Endothelial cell of umbilical vein (primary cell): Measurements from ENCODE around the gene MAPK9. TPM values are rescaled to one million over a fixed set of nuclear protein-coding genes. Genes with fewer than 3 reads are reported as not detected.

Experiments used
- BruUV-seq: library from RNA; stranded (reverse); fragments of 400-500 nt; replicated peaks from 2 replicates; lab custom pipeline; 2021; lab: Mats Ljungman, UMichigan
- CTCF ChIA-PET: fragments of 300-600, 350-600 bp; sonication (Branson Sonifier 250); formaldehyde crosslinking; loops from one replicate; lab custom pipeline; 2021; ENCODE audit warnings: antibody characterized with exemption, inconsistent platforms; lab: Charles Lee
- POLR2A ChIA-PET: fragments of 300-600, 350-600 bp; sonication (Branson Sonifier 250); formaldehyde crosslinking; loops from one replicate; lab custom pipeline; 2021; ENCODE audit warnings: antibody characterized with exemption, inconsistent platforms; lab: Charles Lee
- DNase-seq: peaks from one replicate; pipeline ENCODE4 v3.0.0-alpha.2; 2011; ENCODE audit warnings: low read depth, low spot score
- FAIRE-seq: peaks from 2 replicates; lab custom pipeline; 2011; peaks lifted over from hg19 to GRCh38; lab: Jason Lieb, UNC
- H2AFZ ChIP-seq: 2 replicates; pipeline ENCODE4 v1.6.0; 2012; ENCODE audit warnings: low read depth, low read length, control low read depth, inconsistent platforms
- H3K27ac ChIP-seq: 2 replicates; pipeline ENCODE4 v1.5.1; 2011; ENCODE audit warnings: low read depth, mild to moderate bottlenecking, control low read depth, low read length, moderate library complexity; ENCODE audit not compliant: insufficient read depth
- H3K27me3 ChIP-seq, 2 experiments: 2 replicates each; pipeline versions ENCODE4 v1.6.0 to v1.6.1; 2011; ENCODE audit warnings: low read length in 2 of 2, mixed read lengths in 1 of 2; ENCODE audit not compliant: control insufficient read depth in 2 of 2, insufficient read depth in 2 of 2
- H3K36me3 ChIP-seq, 2 experiments: 2 replicates in 1 of 2; 3 replicates in 1 of 2; pipeline ENCODE4 v1.5.1; 2011; ENCODE audit warnings: low read length in 2 of 2, mild to moderate bottlenecking in 1 of 2, moderate library complexity in 1 of 2; ENCODE audit not compliant: control insufficient read depth in 2 of 2, insufficient read depth in 2 of 2; ENCODE audit errors: extremely low read depth in 1 of 2
- H3K4me1 ChIP-seq: 3 replicates; pipeline ENCODE4 v1.5.1; 2011; ENCODE audit warnings: mild to moderate bottlenecking, low read length; ENCODE audit not compliant: control insufficient read depth, insufficient read depth; ENCODE audit errors: extremely low read depth
- H3K4me2 ChIP-seq: 2 replicates; pipeline ENCODE4 v1.6.1; 2011; ENCODE audit warnings: low read length, control low read depth, mixed read lengths; ENCODE audit not compliant: insufficient read depth
- H3K4me3 ChIP-seq, 3 experiments: fragments of 200-600 bp in 1 of 3; sonication (generic), shearing (Covaris generic) in 1 of 3; replicated peaks in 1 of 3; 2 replicates each; pipeline ENCODE4 v1.5.1; 2011 to 2016; ENCODE audit warnings: control low read depth in 3 of 3, low read length in 3 of 3, mild to moderate bottlenecking in 2 of 3, inconsistent platforms in 1 of 3, low read depth in 1 of 3, moderate library complexity in 1 of 3; ENCODE audit not compliant: insufficient read depth in 1 of 3
- H3K79me2 ChIP-seq: 2 replicates; pipeline ENCODE4 v1.6.0; 2012; ENCODE audit warnings: low read length, inconsistent platforms; ENCODE audit not compliant: control insufficient read depth, insufficient read depth
- H3K9ac ChIP-seq: replicated peaks from 2 replicates; pipeline ENCODE3; 2011; ENCODE audit warnings: low read length, control low read depth; ENCODE audit not compliant: insufficient read depth; ENCODE audit errors: extremely low read depth
- H3K9me1 ChIP-seq: replicated peaks from 3 replicates; pipeline ENCODE4 v1.6.0; 2011; ENCODE audit warnings: mild to moderate bottlenecking, low read length; ENCODE audit not compliant: control insufficient read depth, insufficient read depth; ENCODE audit errors: extremely low read depth
- H3K9me3 ChIP-seq: replicated peaks from 2 replicates; pipeline ENCODE4 v1.5.1; 2012; ENCODE audit warnings: low read length, inconsistent platforms; ENCODE audit not compliant: control insufficient read depth, insufficient read depth
- H4K20me1 ChIP-seq: replicated peaks from 2 replicates; pipeline ENCODE3; 2011; ENCODE audit warnings: mild to moderate bottlenecking, low read length; ENCODE audit not compliant: control insufficient read depth, insufficient read depth; ENCODE audit errors: extremely low read depth
- EZH2 ChIP-seq: IDR thresholded peaks from 2 replicates; pipeline ENCODE4 v1.6.1; 2012; ENCODE audit warnings: borderline replicate concordance, low read depth, mild to moderate bottlenecking, moderate library complexity, low read length, inconsistent platforms; ENCODE audit not compliant: severe bottlenecking
- GATA2 ChIP-seq: IDR thresholded peaks from 2 replicates; pipeline ENCODE4 v1.7.0; 2011; ENCODE audit warnings: low read depth, mild to moderate bottlenecking, moderate library complexity, mixed read lengths, low read length; ENCODE audit not compliant: insufficient read length, insufficient read depth
- JUN ChIP-seq: IDR thresholded peaks from 2 replicates; pipeline ENCODE4 v1.6.1; 2011; ENCODE audit warnings: borderline replicate concordance, low read depth; ENCODE audit not compliant: insufficient read length, insufficient read depth
- MYC ChIP-seq: IDR thresholded peaks from one replicate; pipeline ENCODE4 v1.6.1; 2011; ENCODE audit warnings: mild to moderate bottlenecking, low read depth, low read length
- POLR2A ChIP-seq: IDR thresholded peaks from 2 replicates; pipeline ENCODE4 v1.6.1; 2012; ENCODE audit warnings: low read depth, mild to moderate bottlenecking, control low read depth, low read length
- POLR2AphosphoS5 ChIP-seq: IDR thresholded peaks from 2 replicates; pipeline ENCODE4 v1.6.1; 2012; ENCODE audit warnings: low read depth, mild to moderate bottlenecking, control low read depth, low read length, moderate library complexity; ENCODE audit not compliant: insufficient read depth
- dilution Hi-C: fragments of 300-500 bp; cut with MboI; formaldehyde crosslinking; loops from one replicate; pipeline ENCODE4 v1.15.0; 2019; ENCODE audit warnings: low sequenced_read_pairs; ENCODE audit not compliant: extremely low pct_ligation_motif_present
- intact Hi-C: fragments of 100-400 bp; cut with micrococcal nuclease; formaldehyde crosslinking; loops from one replicate; pipeline ENCODE4 v1.10.0; 2022
- polyA plus RNA-seq, 4 experiments: library from polyadenylated mRNA; depleted of rRNA in 3 of 4; stranded (reverse) in 3 of 4; unstranded in 1 of 4; fragments of >200 nt; gene quantifications; 2 replicates each; pipeline versions ENCODE4 v1.2.1 to v1.2.3, GENCODE V29; 2011 to 2012; ENCODE audit warnings: missing spikeins in 1 of 4
- total RNA-seq: library from RNA; stranded (reverse); gene quantifications from 2 replicates; pipeline ENCODE4 v1.2.3, GENCODE V29; 2021
- TF ChIP-seq, protein P1 (sequence below): IDR thresholded peaks from 2 replicates; pipeline ENCODE4 v1.6.1; 2011; ENCODE audit not compliant: insufficient read depth, insufficient read length
- TF ChIP-seq, protein P2 (sequence below), 2 donors: IDR thresholded peaks; 1 replicate in 1 of 2; 2 replicates in 1 of 2; pipeline ENCODE4 v1.5.1; 2011; ENCODE audit warnings: low read length in 2 of 2, mild to moderate bottlenecking in 2 of 2, moderate library complexity in 2 of 2, control low read depth in 1 of 2, inconsistent platforms in 1 of 2, low read depth in 1 of 2; ENCODE audit not compliant: insufficient read depth in 1 of 2; ENCODE audit errors: extremely low read depth in 1 of 2

The MAPK9 gene
- total and polyA plus RNA-seq, 2 donors (not counting 3 experiments of a cell fraction or from before 2014, with no cell fraction given) = 24.6 to 34.8 TPM

DNA sequence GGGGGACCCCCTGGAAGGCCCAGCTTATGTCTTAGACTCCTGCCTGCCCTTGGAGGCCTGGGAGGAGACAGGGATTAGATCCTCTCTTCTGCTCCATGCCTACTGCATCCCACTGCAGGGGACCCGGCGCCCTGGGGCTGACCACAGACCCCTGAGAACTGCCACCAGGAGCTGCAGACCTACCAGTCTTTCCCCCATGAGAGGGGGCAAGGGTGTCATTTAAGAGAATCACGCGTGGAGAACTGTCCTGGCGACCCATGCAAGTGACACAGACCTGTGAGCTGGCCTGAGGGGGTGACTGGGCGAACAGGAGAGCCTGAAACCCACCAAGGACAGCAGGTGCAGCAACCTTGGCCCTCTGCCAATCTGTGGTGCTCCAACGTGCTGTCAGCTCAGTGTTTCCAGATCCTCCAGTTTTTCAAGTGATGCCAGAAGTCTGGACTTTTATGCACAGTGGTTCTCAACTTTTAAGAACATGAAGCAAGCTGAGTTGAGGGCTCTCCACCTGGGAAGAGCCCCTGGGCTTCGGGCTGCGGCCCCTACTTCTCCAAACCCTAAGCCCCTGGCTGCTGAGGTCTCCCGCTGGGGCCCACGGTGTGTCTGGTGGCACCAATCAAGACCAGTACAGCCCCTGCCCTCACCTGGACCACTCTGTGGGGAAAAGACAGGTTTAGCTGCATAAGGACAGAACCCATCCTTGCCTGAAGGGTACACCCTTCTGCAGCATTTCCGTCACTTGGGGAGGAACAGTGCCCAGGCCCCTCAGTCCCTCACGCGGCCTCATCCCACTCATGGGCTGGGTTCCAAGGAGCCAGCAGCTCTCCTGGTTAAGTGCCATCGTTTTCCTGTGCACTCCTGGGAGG lies 43.1 kb upstream of the MAPK9 start:
- TF ChIP-seq, protein P1, sequence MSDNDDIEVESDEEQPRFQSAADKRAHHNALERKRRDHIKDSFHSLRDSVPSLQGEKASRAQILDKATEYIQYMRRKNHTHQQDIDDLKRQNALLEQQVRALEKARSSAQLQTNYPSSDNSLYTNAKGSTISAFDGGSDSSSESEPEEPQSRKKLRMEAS = no peak
- TF ChIP-seq POLR2AphosphoS5 (no peak), JUN (no peak), EZH2 (no peak), POLR2A (no peak), MYC (no peak), GATA2 (no peak)
- TF ChIP-seq, protein P2, sequence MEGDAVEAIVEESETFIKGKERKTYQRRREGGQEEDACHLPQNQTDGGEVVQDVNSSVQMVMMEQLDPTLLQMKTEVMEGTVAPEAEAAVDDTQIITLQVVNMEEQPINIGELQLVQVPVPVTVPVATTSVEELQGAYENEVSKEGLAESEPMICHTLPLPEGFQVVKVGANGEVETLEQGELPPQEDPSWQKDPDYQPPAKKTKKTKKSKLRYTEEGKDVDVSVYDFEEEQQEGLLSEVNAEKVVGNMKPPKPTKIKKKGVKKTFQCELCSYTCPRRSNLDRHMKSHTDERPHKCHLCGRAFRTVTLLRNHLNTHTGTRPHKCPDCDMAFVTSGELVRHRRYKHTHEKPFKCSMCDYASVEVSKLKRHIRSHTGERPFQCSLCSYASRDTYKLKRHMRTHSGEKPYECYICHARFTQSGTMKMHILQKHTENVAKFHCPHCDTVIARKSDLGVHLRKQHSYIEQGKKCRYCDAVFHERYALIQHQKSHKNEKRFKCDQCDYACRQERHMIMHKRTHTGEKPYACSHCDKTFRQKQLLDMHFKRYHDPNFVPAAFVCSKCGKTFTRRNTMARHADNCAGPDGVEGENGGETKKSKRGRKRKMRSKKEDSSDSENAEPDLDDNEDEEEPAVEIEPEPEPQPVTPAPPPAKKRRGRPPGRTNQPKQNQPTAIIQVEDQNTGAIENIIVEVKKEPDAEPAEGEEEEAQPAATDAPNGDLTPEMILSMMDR (IDR thresholded peaks at IDR 0.05; ENCODE audit: extremely low read depth in 1 of 2, insufficient read depth in 1 of 2, low read depth in 1 of 2, low read length in 2 of 2) = no peak
- Histone ChIP-seq H3K27ac (no peak overlapping the region), H3K36me3 (no peaks in the 10 kb centered on the region), H3K9me1 (no peaks in the 10 kb centered on the region), H2AFZ (no peak overlapping the region), H4K20me1 (no peaks in the 10 kb centered on the region), H3K79me2 (no peaks in the 10 kb centered on the region), H3K9me3 (no peaks in the 10 kb centered on the region), H3K9ac (no peak overlapping the region), H3K4me3 (no peak overlapping the region), H3K4me1 (peaks cover 9% of the 10 kb centered on the region), H3K27me3 (no peaks in the 10 kb centered on the region), H3K4me2 (no peak overlapping the region)
- DNase-seq = no peak
- no TSS peak for BruUV-seq
- ChIA-PET POLR2A (no interaction called here), CTCF (interaction anchor here (2.6 kb wide), 1 partner anchor 20 kb away, joined by 9 read pairs; no protein-coding TSS in a partner anchor)
- intact Hi-C loops (no loop called here), dilution Hi-C loops (no loop called here)
- no peak for FAIRE-seq
